IMR-90 (cell line): ENCODE data around the gene KLK11.

Experiments
- CTCF ChIP-seq: conservative IDR thresholded peaks from 2 replicates; pipeline ENCODE4 v1.5.1; 2012; ENCODE audit warnings: mild to moderate bottlenecking, low read depth, low read length, improper control_type of control experiment
- POLR2A ChIP-seq: IDR thresholded peaks from 2 replicates; pipeline ENCODE4 v1.6.1; 2012; ENCODE audit warnings: mild to moderate bottlenecking, low read depth, low read length
- RAD21 ChIP-seq: IDR thresholded peaks from 2 replicates; pipeline ENCODE4 v1.6.1; 2012; ENCODE audit warnings: low read length, improper control_type of control experiment
- RCOR1 ChIP-seq: IDR thresholded peaks from 2 replicates; pipeline ENCODE4 v1.6.1; 2012; ENCODE audit warnings: mild to moderate bottlenecking, low read length, improper control_type of control experiment; ENCODE audit not compliant: insufficient replicate concordance
- USF2 ChIP-seq: fragments of 150-350 bp; IDR thresholded peaks from 2 replicates; pipeline ENCODE4 v1.6.1; 2017; ENCODE audit warnings: mild to moderate bottlenecking, antibody characterized with exemption, low read length, low read depth

GRCh38 chr19:51031880-51032225 lies 5.4 kb upstream of the KLK11 start:
- TF ChIP-seq POLR2A (no peak), CTCF (no peak), RAD21 (no peak), USF2 (no peak), RCOR1 (no peak)
